PFSK-1 (cell line): Measurements from ENCODE around the gene NKX6-1.

Source experiments
- FOXP2 ChIP-seq: optimal IDR thresholded peaks from 2 replicates; pipeline ENCODE3; 2011; ENCODE audit warnings: borderline replicate concordance, control low read depth, inconsistent platforms; ENCODE audit not compliant: insufficient read depth; ENCODE audit errors: extremely low read length, extremely low read depth
- POLR2AphosphoS5 ChIP-seq: IDR thresholded peaks from 2 replicates; pipeline ENCODE4 v1.6.1; 2012; ENCODE audit warnings: low read depth, mild to moderate bottlenecking, control low read depth, low read length, moderate library complexity
- REST ChIP-seq, 2 experiments: IDR thresholded peaks; 2 replicates each; pipeline versions ENCODE4 v1.6.1 to v1.8.0; 2011 to 2012; ENCODE audit warnings: low read depth in 2 of 2, low read length in 2 of 2, control low read depth in 1 of 2, inconsistent platforms in 1 of 2, mild to moderate bottlenecking in 1 of 2, moderate library complexity in 1 of 2; ENCODE audit not compliant: insufficient read depth in 1 of 2
- SIN3A ChIP-seq: IDR thresholded peaks from 2 replicates; pipeline ENCODE4 v1.6.1; 2012; ENCODE audit warnings: mild to moderate bottlenecking, low read length, moderate library complexity, borderline replicate concordance; ENCODE audit not compliant: insufficient read depth
- TAF1 ChIP-seq: IDR thresholded peaks from 2 replicates; pipeline ENCODE4 v1.6.1; 2012; ENCODE audit warnings: low read length, control low read depth, borderline replicate concordance; ENCODE audit not compliant: insufficient read depth

Gene NKX6-1

GRCh38 chr4:84472154-84472553, 26.9 kb downstream of the NKX6-1 start:
- TF ChIP-seq REST (IDR thresholded peaks at IDR 0.05; ENCODE audit: insufficient read depth in 1 of 2, low read depth in 2 of 2, low read length in 2 of 2), result no peak
- no peak for TF ChIP-seq FOXP2
- TF ChIP-seq SIN3A, result no peak
- no peak for TF ChIP-seq TAF1
- TF ChIP-seq POLR2AphosphoS5, result no peak

- no peak for TF ChIP-seq TAF1
- no peak for TF ChIP-seq REST (IDR thresholded peaks at IDR 0.05; ENCODE audit: insufficient read depth in 1 of 2, low read depth in 2 of 2, low read length in 2 of 2)
- TF ChIP-seq SIN3A, result no peak
- no peak for TF ChIP-seq POLR2AphosphoS5
- TF ChIP-seq FOXP2, result no peak
Measured at GRCh38 chr4:84470204-84470785, 28.8 kb downstream of the NKX6-1 start.

DNA sequence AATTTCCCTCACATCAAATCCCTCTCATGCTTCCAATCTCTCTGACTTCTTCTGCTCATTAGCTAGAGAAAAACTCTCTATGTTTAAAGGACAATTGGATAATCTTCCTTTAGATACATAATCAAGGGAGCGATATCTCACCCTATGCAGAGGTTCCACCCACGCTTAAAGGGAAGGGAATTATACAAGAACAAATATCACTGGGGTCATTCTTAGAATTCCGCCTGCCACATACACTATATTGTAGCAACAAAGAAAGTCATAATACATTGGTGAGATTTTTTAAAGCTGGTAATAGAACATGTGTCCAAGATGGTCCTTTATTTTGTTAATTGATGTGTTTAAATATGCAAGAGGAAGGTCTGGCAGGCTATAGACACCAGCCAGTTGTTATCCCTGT, 31.5 kb downstream of the NKX6-1 start:
- TF ChIP-seq TAF1 (no peak), SIN3A (no peak), FOXP2 (no peak), POLR2AphosphoS5 (no peak), REST (IDR thresholded peaks at IDR 0.05; ENCODE audit: insufficient read depth in 1 of 2, low read depth in 2 of 2, low read length in 2 of 2) (no peak)

DNA sequence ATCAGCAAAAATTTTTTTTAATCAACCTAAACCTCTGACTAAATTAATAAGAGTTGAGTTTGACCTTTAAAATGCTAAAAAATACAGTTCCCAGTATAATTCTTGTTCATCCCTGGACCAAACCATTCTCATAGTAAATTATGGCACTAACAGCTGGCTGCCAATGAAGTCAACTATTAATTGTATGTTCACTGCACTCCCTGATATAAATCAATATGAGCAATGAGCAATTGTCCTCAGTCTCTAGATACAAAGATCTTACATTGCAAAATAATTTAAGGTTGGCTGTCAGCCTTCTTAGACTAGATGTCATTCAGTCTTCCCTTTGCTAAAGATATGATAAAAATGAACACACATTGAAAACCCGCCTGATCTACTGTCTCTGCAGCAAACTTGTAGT, 39.3 kb downstream of the NKX6-1 start:
- TF ChIP-seq FOXP2 (no peak), POLR2AphosphoS5 (no peak), REST (IDR thresholded peaks at IDR 0.05; ENCODE audit: insufficient read depth in 1 of 2, low read depth in 2 of 2, low read length in 2 of 2) (no peak), TAF1 (no peak), SIN3A (no peak)

DNA sequence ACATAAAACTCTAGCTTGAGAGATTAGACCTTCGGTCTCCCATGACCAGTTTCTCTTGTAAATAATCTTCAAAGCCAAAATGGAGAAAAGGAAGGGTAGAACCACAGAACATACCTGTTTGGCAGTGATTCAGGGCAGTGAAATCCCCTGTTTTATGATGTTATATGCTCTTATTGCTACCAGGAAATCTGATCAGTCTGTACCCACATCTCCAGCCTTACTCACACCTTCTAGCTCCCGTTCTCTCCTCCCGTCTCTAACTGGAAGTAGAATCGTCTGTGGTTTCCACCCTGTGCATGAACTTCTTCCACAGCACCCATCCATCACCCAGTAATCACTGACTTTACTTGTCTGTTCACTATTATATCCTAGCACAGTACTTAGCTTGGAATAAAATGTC, 42.9 kb downstream of the NKX6-1 start:
- TF ChIP-seq SIN3A, result no peak
- no peak for TF ChIP-seq REST (IDR thresholded peaks at IDR 0.05; ENCODE audit: insufficient read depth in 1 of 2, low read depth in 2 of 2, low read length in 2 of 2)
- no peak for TF ChIP-seq FOXP2
- TF ChIP-seq POLR2AphosphoS5, result no peak
- no peak for TF ChIP-seq TAF1
